ENCODE measurements around the gene FKRP.

DNA sequence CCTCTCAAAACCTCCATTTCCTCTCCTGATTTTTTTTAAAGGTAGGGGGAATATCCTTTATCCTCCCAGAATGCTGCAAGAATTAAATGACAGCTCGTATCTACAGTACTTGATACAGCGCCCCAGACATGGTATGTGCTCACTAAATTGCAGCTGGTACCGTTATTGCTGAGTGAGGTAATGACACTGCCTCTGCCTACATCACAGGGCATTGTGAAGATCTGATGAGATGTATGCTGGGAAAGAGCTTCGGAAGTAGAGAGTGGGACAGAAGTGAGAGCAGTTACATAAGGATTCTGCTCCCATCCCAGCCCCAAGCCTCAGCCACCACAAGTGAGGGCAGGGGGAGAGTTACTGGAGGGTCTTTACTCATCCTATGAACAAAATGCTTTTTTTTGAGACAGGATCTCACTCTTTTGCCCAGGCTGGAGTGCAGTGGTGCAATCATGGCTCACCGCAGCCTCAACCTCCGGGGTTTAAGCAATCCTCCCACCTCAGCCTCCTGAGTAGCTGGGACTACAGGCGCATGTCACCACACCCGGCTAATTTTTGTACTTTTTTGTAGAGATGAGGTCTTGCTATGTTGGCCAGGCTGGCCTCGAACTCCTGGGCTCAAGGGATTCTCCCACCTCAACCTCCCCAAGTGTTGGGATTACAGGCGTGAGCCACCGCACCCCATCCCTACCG, 1.7 kb upstream of the FKRP start:
- TF ChIP-seq, protein P1, sequence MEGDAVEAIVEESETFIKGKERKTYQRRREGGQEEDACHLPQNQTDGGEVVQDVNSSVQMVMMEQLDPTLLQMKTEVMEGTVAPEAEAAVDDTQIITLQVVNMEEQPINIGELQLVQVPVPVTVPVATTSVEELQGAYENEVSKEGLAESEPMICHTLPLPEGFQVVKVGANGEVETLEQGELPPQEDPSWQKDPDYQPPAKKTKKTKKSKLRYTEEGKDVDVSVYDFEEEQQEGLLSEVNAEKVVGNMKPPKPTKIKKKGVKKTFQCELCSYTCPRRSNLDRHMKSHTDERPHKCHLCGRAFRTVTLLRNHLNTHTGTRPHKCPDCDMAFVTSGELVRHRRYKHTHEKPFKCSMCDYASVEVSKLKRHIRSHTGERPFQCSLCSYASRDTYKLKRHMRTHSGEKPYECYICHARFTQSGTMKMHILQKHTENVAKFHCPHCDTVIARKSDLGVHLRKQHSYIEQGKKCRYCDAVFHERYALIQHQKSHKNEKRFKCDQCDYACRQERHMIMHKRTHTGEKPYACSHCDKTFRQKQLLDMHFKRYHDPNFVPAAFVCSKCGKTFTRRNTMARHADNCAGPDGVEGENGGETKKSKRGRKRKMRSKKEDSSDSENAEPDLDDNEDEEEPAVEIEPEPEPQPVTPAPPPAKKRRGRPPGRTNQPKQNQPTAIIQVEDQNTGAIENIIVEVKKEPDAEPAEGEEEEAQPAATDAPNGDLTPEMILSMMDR (optimal IDR thresholded peaks at IDR 0.05 in 1 of 3, IDR thresholded peaks at IDR 0.05 in 1 of 3, conservative IDR thresholded peaks at IDR 0.05 in 1 of 3; ENCODE audit: extremely low read depth in 1 of 3, insufficient read depth in 2 of 3, low read length in 3 of 3): no peak
- no peak for TF ChIP-seq EZH2 (IDR thresholded peaks at IDR 0.05; ENCODE audit: low read length)
